Trophoblast cell (in vitro differentiated cells and primary cell): ENCODE results near the gene SLC4A11.

Experiments used
- DNase-seq, 2 donors: peaks; one replicate each; pipeline ENCODE4 v3.0.0-alpha.2; 2016
- H2AFZ ChIP-seq: 2 replicates; pipeline ENCODE4 v1.6.1; 2013; ENCODE audit warnings: low read length, moderate library complexity, mild to moderate bottlenecking; ENCODE audit not compliant: insufficient read depth, poor library complexity
- H2AK5ac ChIP-seq: 2 replicates; pipeline ENCODE4 v1.6.1; 2013; ENCODE audit warnings: mild to moderate bottlenecking, low read length
- H2BK120ac ChIP-seq: 2 replicates; pipeline ENCODE4 v1.6.1; 2013; ENCODE audit warnings: low read length, mild to moderate bottlenecking, moderate library complexity; ENCODE audit not compliant: insufficient read depth, poor library complexity
- H2BK12ac ChIP-seq: 2 replicates; pipeline ENCODE4 v1.6.1; 2013; ENCODE audit warnings: mild to moderate bottlenecking, low read length, moderate library complexity
- H2BK5ac ChIP-seq: 2 replicates; pipeline ENCODE4 v1.6.1; 2013; ENCODE audit warnings: low read length, low read depth, moderate library complexity, mild to moderate bottlenecking; ENCODE audit not compliant: poor library complexity
- H3K14ac ChIP-seq: 2 replicates; pipeline ENCODE4 v1.6.1; 2013; ENCODE audit warnings: mild to moderate bottlenecking, low read length
- H3K18ac ChIP-seq: 2 replicates; pipeline ENCODE4 v1.6.1; 2013; ENCODE audit warnings: mild to moderate bottlenecking, low read length
- H3K23ac ChIP-seq: 2 replicates; pipeline ENCODE4 v1.6.1; 2013; ENCODE audit warnings: low read length
- H3K27ac ChIP-seq: 2 replicates; pipeline ENCODE4 v1.5.1; 2013; ENCODE audit warnings: low read depth, mild to moderate bottlenecking, inconsistent platforms, low read length, moderate library complexity
- H3K27me3 ChIP-seq: 2 replicates; pipeline ENCODE4 v1.6.1; 2013; ENCODE audit warnings: inconsistent platforms, mild to moderate bottlenecking, low read length, moderate library complexity; ENCODE audit not compliant: insufficient read depth
- H3K36me3 ChIP-seq, 2 experiments: 1 replicate in 1 of 2; 2 replicates in 1 of 2; pipeline ENCODE4 v1.6.1; 2013; ENCODE audit warnings: low read length in 2 of 2, mild to moderate bottlenecking in 2 of 2, moderate library complexity in 1 of 2; ENCODE audit not compliant: insufficient read depth in 2 of 2, control insufficient read depth in 1 of 2
- H3K4ac ChIP-seq: 2 replicates; pipeline ENCODE4 v1.6.1; 2013; ENCODE audit warnings: low read depth, mild to moderate bottlenecking, low read length, moderate library complexity
- H3K4me1 ChIP-seq, 2 experiments: 1 replicate in 1 of 2; 2 replicates in 1 of 2; pipeline ENCODE4 v1.6.1; 2013; ENCODE audit warnings: low read length in 2 of 2, mild to moderate bottlenecking in 2 of 2, moderate library complexity in 1 of 2; ENCODE audit not compliant: insufficient read depth in 2 of 2, control insufficient read depth in 1 of 2
- H3K4me2 ChIP-seq: 2 replicates; pipeline ENCODE4 v1.6.1; 2013; ENCODE audit warnings: inconsistent platforms, mild to moderate bottlenecking, low read length, moderate library complexity
- H3K4me3 ChIP-seq: 2 replicates; pipeline ENCODE4 v1.5.1; 2013; ENCODE audit warnings: mild to moderate bottlenecking, low read depth, low read length, inconsistent platforms
- H3K79me1 ChIP-seq: one replicate; pipeline ENCODE4 v1.6.1; 2013; ENCODE audit warnings: low read length
- H3K79me2 ChIP-seq: 2 replicates; pipeline ENCODE4 v1.6.1; 2013; ENCODE audit warnings: low read length, mild to moderate bottlenecking; ENCODE audit not compliant: control insufficient read depth, insufficient read depth, poor library complexity
- H3K9ac ChIP-seq: 2 replicates; pipeline ENCODE4 v1.6.1; 2013; ENCODE audit warnings: mild to moderate bottlenecking, low read length
- H3K9me3 ChIP-seq: 2 replicates; pipeline ENCODE4 v1.6.1; 2013; ENCODE audit warnings: low read depth, mild to moderate bottlenecking, control low read depth, inconsistent platforms, low read length; ENCODE audit not compliant: insufficient read depth
- H4K12ac ChIP-seq: 2 replicates; pipeline ENCODE4 v1.6.1; 2013; ENCODE audit warnings: low read depth, mild to moderate bottlenecking, low read length, moderate library complexity
- H4K8ac ChIP-seq: 2 replicates; pipeline ENCODE4 v1.6.1; 2013; ENCODE audit warnings: low read depth, mild to moderate bottlenecking, low read length, moderate library complexity
- H4K91ac ChIP-seq: one replicate; pipeline ENCODE4 v1.6.1; 2013; ENCODE audit warnings: low read depth, mild to moderate bottlenecking, low read length, moderate library complexity
- WGBS: extraction: QIAGEN DNeasy Blood & Tissue Kit; methylation state at CpG from one replicate; pipeline ENCODE4 v1.1.7; 2013; ENCODE audit warnings: missing lambda C conversion rate; ENCODE audit not compliant: insufficient read length, insufficient coverage; ENCODE audit errors: extremely low coverage; 5-methylcytosine and 5-hydroxymethylcytosine counted together

The SLC4A11 gene

GRCh38 chr20:3195590-3196237 is 43.3 kb downstream of the SLC4A11 start:
- Histone ChIP-seq H2BK5ac (no peak overlapping the region), H2BK120ac (no peak overlapping the region), H3K23ac (no peak overlapping the region), H3K18ac (no peak overlapping the region), H3K14ac (no peak overlapping the region), H3K79me2 (no peaks in the 10 kb centered on the region), H2BK12ac (no peak overlapping the region), H4K91ac (no peak overlapping the region), H3K4ac (no peak overlapping the region), H2AFZ (no peak overlapping the region), H3K27me3 (no peaks in the 10 kb centered on the region), H3K36me3 (peaks cover 64 to 67% of the 10 kb centered on the region in 2 experiments), H3K79me1 (no peaks in the 10 kb centered on the region), H4K12ac (no peak overlapping the region), H4K8ac (no peak overlapping the region), H3K4me2 (no peak overlapping the region), H2AK5ac (no peak overlapping the region), H3K9ac (no peak overlapping the region), H3K4me1 (no peaks in the 10 kb centered on the region), H3K4me3 (no peak overlapping the region), H3K27ac (no peak overlapping the region), H3K9me3 (peaks cover 4% of the 10 kb centered on the region)
- no CpG with 5 or more reads among the region's 7 CpGs for WGBS
- no peak for DNase-seq

DNA sequence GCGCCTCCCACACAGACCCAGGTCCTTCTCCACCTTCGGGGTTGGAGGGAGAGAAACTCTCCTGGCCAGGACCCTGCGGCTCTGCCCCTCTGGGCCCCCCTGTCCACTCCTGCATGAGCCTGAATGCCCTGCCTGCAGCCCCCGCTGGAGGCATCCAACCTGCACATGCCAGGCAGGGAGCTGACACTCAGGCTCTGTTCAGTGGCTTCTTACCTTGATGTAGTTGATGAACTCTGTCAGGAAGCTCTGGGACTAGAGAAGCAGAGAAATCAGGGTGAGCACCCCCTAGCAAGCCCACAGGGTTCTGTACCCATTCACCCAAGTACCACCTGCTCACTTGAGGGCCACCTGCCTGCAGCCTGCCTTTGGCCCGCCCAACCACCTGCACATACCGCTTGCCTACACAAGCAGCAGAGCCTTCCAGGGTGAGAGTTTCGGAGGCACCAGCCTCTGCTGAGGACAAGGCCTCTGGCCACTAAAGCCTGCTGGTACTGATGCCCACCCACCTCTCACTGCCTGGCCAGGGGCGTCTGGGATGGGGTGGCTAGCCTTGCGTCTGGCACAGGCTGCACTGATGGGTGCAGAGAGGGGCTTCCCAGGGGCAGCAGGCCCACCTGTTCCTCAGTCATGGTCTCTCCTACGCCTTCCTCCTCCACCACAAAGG is 44.2 kb downstream of the SLC4A11 start:
- no peak for DNase-seq
- Histone ChIP-seq H3K9me3 (peaks cover 4% of the 10 kb centered on the region), H4K8ac (no peak overlapping the region), H3K9ac (no peak overlapping the region), H3K4ac (no peak overlapping the region), H3K36me3 (peaks cover 61 to 68% of the 10 kb centered on the region in 2 experiments), H4K12ac (no peak overlapping the region), H4K91ac (no peak overlapping the region), H3K23ac (no peak overlapping the region), H3K4me3 (no peak overlapping the region), H3K27ac (no peak overlapping the region), H2BK120ac (no peak overlapping the region), H3K4me1 (no peaks in the 10 kb centered on the region), H2BK12ac (no peak overlapping the region), H3K79me2 (no peaks in the 10 kb centered on the region), H3K18ac (no peak overlapping the region), H2AK5ac (no peak overlapping the region), H2BK5ac (no peak overlapping the region), H3K79me1 (no peaks in the 10 kb centered on the region), H3K4me2 (no peak overlapping the region), H2AFZ (no peak overlapping the region), H3K27me3 (no peaks in the 10 kb centered on the region), H3K14ac (no peak overlapping the region)
- no CpG with 5 or more reads among the region's 10 CpGs for WGBS

DNA sequence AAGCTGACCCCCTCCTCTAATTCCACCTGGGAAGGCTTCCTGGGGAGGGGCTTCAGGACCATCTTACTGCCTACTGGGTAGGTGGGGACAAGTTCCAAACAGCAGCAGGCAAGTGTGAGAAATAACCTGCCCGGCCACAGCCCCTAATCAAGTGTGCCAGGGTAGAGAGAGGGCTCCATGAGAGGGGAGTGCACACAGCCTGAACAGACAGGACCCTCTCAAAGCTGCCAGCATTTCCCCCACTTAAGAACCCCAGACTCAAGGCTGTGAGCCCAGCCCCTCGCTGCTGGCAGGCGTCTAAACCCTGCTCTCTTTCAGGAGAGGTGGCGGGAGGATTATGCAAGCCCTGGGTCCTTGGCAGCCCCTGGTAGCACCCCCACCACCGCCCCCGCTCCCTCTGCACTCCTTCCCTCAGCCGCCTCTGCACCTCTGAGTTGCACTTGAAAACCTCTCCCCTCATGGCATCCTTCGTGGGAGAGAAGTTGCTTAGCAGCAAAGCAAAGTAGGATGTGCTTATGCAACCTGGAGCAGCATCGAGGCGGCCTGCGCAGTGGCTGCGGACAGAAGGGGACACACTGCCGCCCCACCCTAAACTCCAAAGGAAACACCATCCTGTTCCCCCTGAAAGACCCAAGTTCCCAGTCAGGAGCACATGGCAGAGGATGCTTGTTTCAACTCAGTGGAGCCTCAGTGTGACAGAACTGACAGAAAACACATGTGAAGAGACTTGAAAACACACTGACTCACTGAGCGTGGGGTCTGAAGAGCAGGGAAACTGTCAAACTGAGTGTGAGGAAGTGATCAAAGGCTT is 45.0 kb downstream of the SLC4A11 start:
- Histone ChIP-seq H3K4me2 (no peak overlapping the region), H4K91ac (no peak overlapping the region), H4K8ac (no peak overlapping the region), H2AK5ac (no peak overlapping the region), H2AFZ (no peak overlapping the region), H3K36me3 (peaks cover 59 to 66% of the 10 kb centered on the region in 2 experiments), H3K9me3 (peaks cover 4% of the 10 kb centered on the region), H3K4me1 (no peaks in the 10 kb centered on the region), H2BK5ac (no peak overlapping the region), H3K79me2 (no peaks in the 10 kb centered on the region), H3K4me3 (no peak overlapping the region), H2BK12ac (no peak overlapping the region), H3K27ac (no peak overlapping the region), H3K79me1 (no peaks in the 10 kb centered on the region), H2BK120ac (no peak overlapping the region), H4K12ac (no peak overlapping the region), H3K4ac (no peak overlapping the region), H3K9ac (no peak overlapping the region), H3K23ac (no peak overlapping the region), H3K14ac (no peak overlapping the region), H3K27me3 (no peaks in the 10 kb centered on the region), H3K18ac (no peak overlapping the region)
- DNase-seq: no peak
- no CpG with 5 or more reads among the region's 14 CpGs for WGBS

DNA sequence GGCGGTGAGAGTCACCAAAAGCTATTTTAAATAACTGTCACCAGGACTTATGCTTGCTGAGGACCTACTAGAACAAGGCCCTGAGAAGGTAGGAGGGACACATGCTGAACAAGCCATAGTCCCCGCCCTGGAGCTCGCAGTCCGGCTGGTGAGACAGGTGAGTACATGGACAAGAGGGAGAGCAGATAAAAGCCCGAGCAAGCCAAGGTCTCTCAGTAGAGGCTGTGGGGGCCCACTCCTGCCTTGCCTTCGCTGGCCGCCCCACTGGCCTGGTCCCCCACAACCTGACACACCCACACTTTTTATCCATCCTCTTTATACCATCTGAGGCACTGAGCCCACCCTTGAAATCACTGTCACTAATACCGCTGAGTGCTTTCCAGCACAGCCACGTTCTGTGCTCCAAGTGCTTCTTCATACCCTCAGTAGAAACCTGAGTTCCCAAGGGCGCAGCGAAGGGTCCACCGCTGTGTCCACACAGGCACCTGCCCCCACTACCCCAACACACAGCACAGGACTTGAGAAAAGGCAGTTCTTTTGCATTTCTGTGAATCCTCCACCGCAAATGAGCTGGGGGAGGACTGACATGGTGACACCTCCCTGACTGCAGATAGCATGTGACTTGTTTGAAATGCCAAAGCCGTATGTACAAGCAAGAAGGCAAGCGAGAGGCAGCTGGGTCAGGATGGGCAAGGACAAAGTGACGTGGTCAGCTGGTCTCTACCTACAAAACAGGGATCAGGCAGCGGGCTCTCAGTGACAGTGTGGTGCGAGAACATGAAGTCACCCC is 46.6 kb downstream of the SLC4A11 start:
- H3K27ac ChIP-seq: no peak overlapping the region
- no peak overlapping the region for H3K14ac ChIP-seq
- no peak overlapping the region for H4K8ac ChIP-seq
- peaks cover 59 to 63% of the 10 kb centered on the region in 2 experiments for H3K36me3 ChIP-seq
- no peak overlapping the region for H3K23ac ChIP-seq
- no peak overlapping the region for H2BK5ac ChIP-seq
- H3K4me1 ChIP-seq: no peaks in the 10 kb centered on the region
- H3K9ac ChIP-seq: no peak overlapping the region
- no peaks in the 10 kb centered on the region for H3K79me2 ChIP-seq
- no peak for DNase-seq
- no CpG with 5 or more reads among the region's 18 CpGs for WGBS
- H2BK120ac ChIP-seq: no peak overlapping the region
- no peak overlapping the region for H4K12ac ChIP-seq
- no peak overlapping the region for H4K91ac ChIP-seq
- H3K79me1 ChIP-seq: no peaks in the 10 kb centered on the region
- H3K4ac ChIP-seq: no peak overlapping the region
- H3K9me3 ChIP-seq: peaks cover 4% of the 10 kb centered on the region
- no peak overlapping the region for H2AK5ac ChIP-seq
- no peak overlapping the region for H2BK12ac ChIP-seq
- no peak overlapping the region for H3K4me2 ChIP-seq
- H3K4me3 ChIP-seq: no peak overlapping the region
- no peak overlapping the region for H3K18ac ChIP-seq
- H3K27me3 ChIP-seq: no peaks in the 10 kb centered on the region
- H2AFZ ChIP-seq: no peak overlapping the region
